IMR-90 (cell line): ENCODE data around the gene NDUFS3.

Source experiments
- CEBPB ChIP-seq: IDR thresholded peaks from 2 replicates; pipeline ENCODE4 v1.6.1; 2012; ENCODE audit warnings: low read depth, low read length, improper control_type of control experiment
- CTCF ChIP-seq: conservative IDR thresholded peaks from 2 replicates; pipeline ENCODE4 v1.5.1; 2012; ENCODE audit warnings: mild to moderate bottlenecking, low read depth, low read length, improper control_type of control experiment
- FOS ChIP-seq: fragments of 150-350 bp; IDR thresholded peaks from 2 replicates; pipeline ENCODE4 v1.6.1; 2016; ENCODE audit warnings: low read depth, low read length
- RAD21 ChIP-seq: IDR thresholded peaks from 2 replicates; pipeline ENCODE4 v1.6.1; 2012; ENCODE audit warnings: low read length, improper control_type of control experiment

GRCh38 chr11:47532597-47533213 lies 46.2 kb upstream of the NDUFS3 start:
- TF ChIP-seq CTCF: no peak
- TF ChIP-seq FOS: no peak
- TF ChIP-seq CEBPB: no peak
- no peak for TF ChIP-seq RAD21
